Measurements from ENCODE around the gene SLC35C1. TPM values are rescaled to one million over a fixed set of nuclear protein-coding genes. Genes with fewer than 3 reads are reported as not detected.

SLC35C1 gene
- total and polyA plus RNA-seq, 2 donors (not counting 1 experiment from before 2014, with no cell fraction given) = 4.4 to 12.5 TPM

DNA sequence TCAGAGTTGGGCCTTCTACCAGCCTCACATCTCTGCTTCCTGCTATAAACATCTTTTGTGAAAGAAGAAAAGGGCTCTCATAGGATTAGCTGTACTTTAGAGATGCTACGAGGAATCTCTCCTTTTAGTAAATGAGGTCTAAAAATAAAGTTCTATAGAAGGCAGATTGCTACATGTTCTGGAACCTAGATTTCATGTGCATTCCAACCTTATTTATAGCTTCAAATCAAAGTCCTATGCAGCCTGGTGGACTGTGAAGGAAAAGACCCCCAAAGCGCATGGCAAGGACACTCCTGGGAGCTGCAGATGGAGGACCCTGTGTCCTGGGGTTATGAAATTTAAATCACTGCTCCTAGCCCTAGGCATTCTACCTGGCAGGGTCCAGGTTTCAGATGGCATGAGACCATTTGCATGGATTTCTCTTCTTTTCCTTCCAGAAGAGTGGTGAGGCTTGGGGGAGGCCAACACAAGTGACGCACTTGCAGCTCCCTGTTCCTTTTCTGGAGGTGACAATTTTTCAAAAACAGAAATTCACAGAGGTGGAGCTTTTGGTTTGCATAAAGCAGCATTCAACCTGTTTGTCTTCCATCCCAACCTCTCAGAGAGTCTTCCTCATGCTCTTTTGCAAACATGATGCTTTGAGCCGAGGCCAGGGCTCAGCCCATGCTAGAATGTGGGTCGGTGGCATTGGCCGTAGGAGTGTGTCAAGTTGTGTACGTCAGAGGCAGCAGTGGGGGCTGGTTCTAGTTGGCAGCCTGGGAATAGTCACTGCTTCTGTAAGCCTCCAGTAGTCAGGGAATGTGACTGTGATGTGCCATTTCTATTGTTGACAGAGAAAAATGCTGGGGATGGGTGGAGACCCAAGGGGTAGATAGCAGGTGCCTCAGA lies 48.6 kb downstream of the SLC35C1 start:
- Mint-ChIP-seq H3K27ac (no peak overlapping the region), H3K27me3 (no peaks in the 10 kb centered on the region), H3K9me3 (ENCODE audit: insufficient read depth) (no peaks in the 10 kb centered on the region), H3K4me1 (peaks cover 40% of the 10 kb centered on the region), H3K4me3 (no peak overlapping the region)
- H3K4me2 ChIP-seq (replicated peaks; ENCODE audit: low read depth, low read length, poor library complexity, severe bottlenecking) = no peak overlapping the region
- 95% methylated on average over 5 of the region's 7 CpGs for WGBS (ENCODE audit: insufficient coverage)
- no peak overlapping the region for H2AFZ ChIP-seq (ENCODE audit: insufficient read depth, low read depth, low read length, poor library complexity, severe bottlenecking)
- H3K9ac ChIP-seq (ENCODE audit: low read length) = no peak overlapping the region
- H3K9me3 ChIP-seq (ENCODE audit: control extremely low read depth in 1 of 3, control insufficient read depth in 2 of 3, insufficient read depth in 1 of 3, low read length in 2 of 3) = no peaks in the 10 kb centered on the region
- peaks cover 19 to 22% of the 10 kb centered on the region in 2 donors for H3K4me1 ChIP-seq (ENCODE audit: control insufficient read depth in 2 of 2, insufficient read depth in 2 of 2, low read length in 2 of 2)
- no peak overlapping the region for H3K27ac ChIP-seq (ENCODE audit: low read length in 2 of 2)
- TF ChIP-seq, protein P1, sequence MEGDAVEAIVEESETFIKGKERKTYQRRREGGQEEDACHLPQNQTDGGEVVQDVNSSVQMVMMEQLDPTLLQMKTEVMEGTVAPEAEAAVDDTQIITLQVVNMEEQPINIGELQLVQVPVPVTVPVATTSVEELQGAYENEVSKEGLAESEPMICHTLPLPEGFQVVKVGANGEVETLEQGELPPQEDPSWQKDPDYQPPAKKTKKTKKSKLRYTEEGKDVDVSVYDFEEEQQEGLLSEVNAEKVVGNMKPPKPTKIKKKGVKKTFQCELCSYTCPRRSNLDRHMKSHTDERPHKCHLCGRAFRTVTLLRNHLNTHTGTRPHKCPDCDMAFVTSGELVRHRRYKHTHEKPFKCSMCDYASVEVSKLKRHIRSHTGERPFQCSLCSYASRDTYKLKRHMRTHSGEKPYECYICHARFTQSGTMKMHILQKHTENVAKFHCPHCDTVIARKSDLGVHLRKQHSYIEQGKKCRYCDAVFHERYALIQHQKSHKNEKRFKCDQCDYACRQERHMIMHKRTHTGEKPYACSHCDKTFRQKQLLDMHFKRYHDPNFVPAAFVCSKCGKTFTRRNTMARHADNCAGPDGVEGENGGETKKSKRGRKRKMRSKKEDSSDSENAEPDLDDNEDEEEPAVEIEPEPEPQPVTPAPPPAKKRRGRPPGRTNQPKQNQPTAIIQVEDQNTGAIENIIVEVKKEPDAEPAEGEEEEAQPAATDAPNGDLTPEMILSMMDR (IDR thresholded peaks at IDR 0.05) = no peak
- TF ChIP-seq EZH2 (IDR thresholded peaks at IDR 0.05; ENCODE audit: borderline replicate concordance, insufficient read depth, low read depth, low read length, poor library complexity, severe bottlenecking) = no peak
- H3K79me2 ChIP-seq (ENCODE audit: control insufficient read depth, insufficient read depth, low read length) = peaks cover 86% of the 10 kb centered on the region
- intact Hi-C loops (cut with micrococcal nuclease) = no loop called here
- ChIA-PET POLR2A (no interaction called here), CTCF (interaction anchor here (1.5 kb wide), 1 partner anchor 82 kb away, joined by 8 read pairs; no protein-coding TSS in a partner anchor)
- DNase-seq (no peak), ATAC-seq (ENCODE audit: low read depth) (no peak)
- H3K36me3 ChIP-seq (replicated peaks in 1 of 2; ENCODE audit: control extremely low read depth in 1 of 2, control insufficient read depth in 1 of 2, extremely low read depth in 1 of 2, insufficient read depth in 2 of 2, low read length in 1 of 2) = peaks cover 0 to 38% of the 10 kb centered on the region in 2 experiments
- H3K27me3 ChIP-seq (replicated peaks in 1 of 4; ENCODE audit: control extremely low read depth in 1 of 4, control insufficient read depth in 3 of 4, insufficient read depth in 4 of 4, low read length in 3 of 4) = no peaks in the 10 kb centered on the region
- peaks cover 84% of the 10 kb centered on the region for H4K20me1 ChIP-seq (ENCODE audit: control insufficient read depth, insufficient read depth, low read length, poor library complexity, severe bottlenecking)
- H3K4me3 ChIP-seq (ENCODE audit: control extremely low read depth in 1 of 5, extremely low read depth in 1 of 5, insufficient read depth in 1 of 5, low read depth in 2 of 5, low read length in 4 of 5) = no peak overlapping the region

DNA sequence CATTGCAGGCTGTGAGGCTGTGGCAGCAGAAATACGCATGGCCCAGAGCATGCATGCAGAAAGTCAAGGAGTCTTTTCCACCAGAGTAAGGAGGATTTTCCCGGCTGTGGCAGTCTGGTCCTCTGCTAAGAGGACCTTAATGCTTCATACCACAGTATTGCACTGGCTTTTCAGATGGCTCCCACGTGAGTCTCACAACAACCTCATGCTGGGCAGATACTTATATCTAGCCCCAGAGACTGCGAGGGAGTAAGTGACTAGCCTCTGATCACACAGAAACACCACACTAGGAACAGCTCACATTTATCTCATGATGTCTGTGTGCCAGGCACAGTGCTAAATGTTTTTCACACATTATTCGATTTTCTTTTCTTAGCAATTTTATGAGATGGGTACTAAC lies 50.4 kb downstream of the SLC35C1 start:
- intact Hi-C loops (cut with micrococcal nuclease) = no loop called here
- ChIA-PET POLR2A (no interaction called here), CTCF (interaction anchor here (1.6 kb wide), 1 partner anchor 84 kb away, joined by 4 read pairs; no protein-coding TSS in a partner anchor)

More for the DNA sequence above, 50.4 kb downstream of the SLC35C1 start:
- ATAC-seq (ENCODE audit: low read depth) (no peak), DNase-seq (no peak)
- Histone ChIP-seq H3K9me3 (ENCODE audit: control extremely low read depth in 1 of 3, control insufficient read depth in 2 of 3, insufficient read depth in 1 of 3, low read length in 2 of 3) (no peaks in the 10 kb centered on the region), H3K4me3 (ENCODE audit: control extremely low read depth in 1 of 5, extremely low read depth in 1 of 5, insufficient read depth in 1 of 5, low read depth in 2 of 5, low read length in 4 of 5) (no peak overlapping the region), H3K27me3 (replicated peaks in 1 of 4; ENCODE audit: control extremely low read depth in 1 of 4, control insufficient read depth in 3 of 4, insufficient read depth in 4 of 4, low read length in 3 of 4) (no peaks in the 10 kb centered on the region), H3K79me2 (ENCODE audit: control insufficient read depth, insufficient read depth, low read length) (peaks cover 77% of the 10 kb centered on the region), H4K20me1 (ENCODE audit: control insufficient read depth, insufficient read depth, low read length, poor library complexity, severe bottlenecking) (peaks cover 95% of the 10 kb centered on the region), H3K27ac (ENCODE audit: low read length in 2 of 2) (no peak overlapping the region), H3K36me3 (replicated peaks in 1 of 2; ENCODE audit: control extremely low read depth in 1 of 2, control insufficient read depth in 1 of 2, extremely low read depth in 1 of 2, insufficient read depth in 2 of 2, low read length in 1 of 2) (peaks cover 0 to 55% of the 10 kb centered on the region in 2 experiments), H3K4me1 (ENCODE audit: control insufficient read depth in 2 of 2, insufficient read depth in 2 of 2, low read length in 2 of 2) (peaks cover 15 to 16% of the 10 kb centered on the region in 2 donors), H2AFZ (ENCODE audit: insufficient read depth, low read depth, low read length, poor library complexity, severe bottlenecking) (no peak overlapping the region), H3K9ac (ENCODE audit: low read length) (no peak overlapping the region), H3K4me2 (replicated peaks; ENCODE audit: low read depth, low read length, poor library complexity, severe bottlenecking) (no peak overlapping the region)
- no peak overlapping the region for H3K27ac Mint-ChIP-seq
- H3K4me1 Mint-ChIP-seq = peaks cover 29% of the 10 kb centered on the region
- no peak overlapping the region for H3K4me3 Mint-ChIP-seq
- WGBS (ENCODE audit: insufficient coverage) = 75% methylated on average over 4 of the region's 5 CpGs
- H3K27me3 Mint-ChIP-seq = no peaks in the 10 kb centered on the region
- no peak for TF ChIP-seq EZH2 (IDR thresholded peaks at IDR 0.05; ENCODE audit: borderline replicate concordance, insufficient read depth, low read depth, low read length, poor library complexity, severe bottlenecking)
- TF ChIP-seq, protein P1 (IDR thresholded peaks at IDR 0.05) = no peak
- H3K9me3 Mint-ChIP-seq (ENCODE audit: insufficient read depth) = no peaks in the 10 kb centered on the region

Data from B cell (primary cell).